Measurements from ENCODE around the gene PRDM13. TPM values are rescaled to one million over a fixed set of nuclear protein-coding genes. Genes with fewer than 3 reads are reported as not detected.
A peak's percentile ranks its signal among the peaks of the same experiment; 100 is the strongest.

Gene PRDM13
- total and polyA plus RNA-seq, 2 of the 8 experiments (the other 6 are each of a cell fraction or from before 2014, with no cell fraction given): 0.05 to 0.09 TPM

DNA sequence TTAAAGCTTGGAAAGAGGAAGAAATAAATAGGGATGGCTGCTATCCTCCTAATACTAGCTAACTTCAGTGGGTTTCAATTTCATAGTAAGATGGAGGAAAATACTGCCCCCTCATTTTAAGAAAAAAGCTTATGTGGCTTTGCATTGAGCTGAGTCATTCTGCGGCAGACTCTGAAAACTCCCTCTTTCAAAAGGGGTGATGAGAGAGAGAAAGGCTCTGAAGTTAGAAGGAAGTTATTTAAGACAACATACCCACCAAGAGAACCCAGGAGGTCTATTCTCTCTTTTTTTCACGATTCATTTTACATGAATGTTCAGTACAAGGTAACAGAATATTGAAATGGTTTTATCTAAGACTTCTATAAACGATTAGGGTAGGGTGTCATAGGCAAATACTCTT is 4.5 kb downstream of the PRDM13 start:
- Histone ChIP-seq H2AFZ (ENCODE audit: low read length) (no peak overlapping the region), H3K27me3 (replicated peaks in 1 of 4; ENCODE audit: control insufficient read depth in 3 of 4, extremely low read depth in 1 of 4, insufficient read depth in 3 of 4, low read length in 3 of 4) (peaks cover 77 to 100% (median 92%) of the 10 kb centered on the region in 4 experiments), H4K5ac (ENCODE audit: insufficient read length, low read depth, low read length) (no peak overlapping the region), H2AK5ac (ENCODE audit: low read depth, low read length) (no peak overlapping the region), H3K36me3 (ENCODE audit: control insufficient read depth in 2 of 4, insufficient read depth in 4 of 4, low read length in 3 of 4) (no peaks in the 10 kb centered on the region; a peak in 1 of 8 replicates), H3K18ac (ENCODE audit: extremely low read depth, low read length) (no peak overlapping the region), H3K4me3 (ENCODE audit: extremely low read depth in 1 of 4, insufficient read depth in 2 of 4, low read depth in 3 of 4, low read length in 4 of 4) (no peak overlapping the region), H2BK15ac (ENCODE audit: low read length) (no peak overlapping the region), H3K23ac (ENCODE audit: insufficient read length) (no peak overlapping the region), H3K14ac (ENCODE audit: insufficient read length) (no peak overlapping the region), H3K9ac (replicated peaks in 1 of 4; ENCODE audit: extremely low read depth in 1 of 4, low read depth in 3 of 4, low read length in 3 of 4) (no peak overlapping the region), H3K56ac (replicated peaks; ENCODE audit: insufficient read length, low read depth, low read length) (no peak overlapping the region), H4K91ac (replicated peaks; ENCODE audit: insufficient read length, low read length) (no peak overlapping the region), H2BK120ac (replicated peaks; ENCODE audit: low read depth, low read length) (no peak overlapping the region), H3K79me1 (ENCODE audit: low read depth, low read length) (no peaks in the 10 kb centered on the region), H3K23me2 (ENCODE audit: low read depth, low read length) (peaks cover 14% of the 10 kb centered on the region; the same call in 1 of the 2 replicates), H3K9me3 (ENCODE audit: insufficient read depth in 2 of 2, low read depth in 1 of 2, low read length in 1 of 2) (no peaks in the 10 kb centered on the region), H3K4ac (replicated peaks; ENCODE audit: insufficient read length, low read depth, low read length) (no peak overlapping the region), H4K8ac (ENCODE audit: extremely low read depth, insufficient read depth, low read length) (no peak overlapping the region), H2BK20ac (ENCODE audit: low read length) (no peak overlapping the region), H3K27ac (ENCODE audit: low read depth, low read length) (no peak overlapping the region), H3K79me2 (ENCODE audit: control insufficient read depth in 1 of 2, insufficient read depth in 2 of 2, low read length in 2 of 2) (no peaks in the 10 kb centered on the region), H3K4me2 (ENCODE audit: insufficient read depth in 1 of 2, low read depth in 2 of 2, low read length in 2 of 2) (no peak overlapping the region), H2BK5ac (ENCODE audit: low read depth, low read length) (no peak overlapping the region), H3K4me1 (replicated peaks in 1 of 4; ENCODE audit: control insufficient read depth in 3 of 4, insufficient read depth in 4 of 4, low read length in 3 of 4) (peaks cover 0 to 41% (median 21%) of the 10 kb centered on the region in 4 experiments; a peak in 5 of 7 replicates), H4K20me1 (replicated peaks in 1 of 2; ENCODE audit: control insufficient read depth in 1 of 2, insufficient read depth in 2 of 2, low read length in 2 of 2) (peaks cover 13 to 20% of the 10 kb centered on the region in 2 experiments), H2BK12ac (ENCODE audit: low read depth, low read length) (no peak overlapping the region)
- 4% methylated on average over 3 of the region's 3 CpGs; no CpG with 5 or more reads in 1 of the 2 experiments for WGBS, 2 experiments (ENCODE audit: extremely low coverage in 1 of 2, insufficient coverage in 1 of 2, insufficient read length in 1 of 2, insufficient replicate concordance in 2 of 2, low coverage in 1 of 2, low lambda C conversion rate in 2 of 2, missing lambda C conversion rate in 1 of 2)
- ChIA-PET POLR2A (ENCODE audit: partially characterized antibody) (interaction anchor here (0.7 to 2.5 kb wide), 4 partner anchors 9 to 769 kb away, joined by 3 to 8 read pairs (median 3); no protein-coding TSS in a partner anchor), CTCF (ENCODE audit: partially characterized antibody) (interaction anchor here (0.8 to 6.6 kb wide), 7 partner anchors 8 to 211 kb away, joined by 3 to 49 read pairs (median 5); no protein-coding TSS in a partner anchor)
- DNase-seq (ENCODE audit: low read depth in 1 of 2, low spot score in 2 of 2) (no peak), FAIRE-seq (no peak)
- peak; percentile 76; the same call in 1 of the 2 replicates for TF ChIP-seq BACH1 (IDR thresholded peaks at IDR 0.05; ENCODE audit: low read length)
- TF ChIP-seq SP4 (IDR thresholded peaks at IDR 0.05; ENCODE audit: low read length): no peak
- TF ChIP-seq RAD21 (IDR thresholded peaks at IDR 0.05 in 1 of 2, conservative IDR thresholded peaks at IDR 0.05 in 1 of 2; ENCODE audit: low read depth in 2 of 2, low read length in 2 of 2): no peak
- TF ChIP-seq, protein P1, sequence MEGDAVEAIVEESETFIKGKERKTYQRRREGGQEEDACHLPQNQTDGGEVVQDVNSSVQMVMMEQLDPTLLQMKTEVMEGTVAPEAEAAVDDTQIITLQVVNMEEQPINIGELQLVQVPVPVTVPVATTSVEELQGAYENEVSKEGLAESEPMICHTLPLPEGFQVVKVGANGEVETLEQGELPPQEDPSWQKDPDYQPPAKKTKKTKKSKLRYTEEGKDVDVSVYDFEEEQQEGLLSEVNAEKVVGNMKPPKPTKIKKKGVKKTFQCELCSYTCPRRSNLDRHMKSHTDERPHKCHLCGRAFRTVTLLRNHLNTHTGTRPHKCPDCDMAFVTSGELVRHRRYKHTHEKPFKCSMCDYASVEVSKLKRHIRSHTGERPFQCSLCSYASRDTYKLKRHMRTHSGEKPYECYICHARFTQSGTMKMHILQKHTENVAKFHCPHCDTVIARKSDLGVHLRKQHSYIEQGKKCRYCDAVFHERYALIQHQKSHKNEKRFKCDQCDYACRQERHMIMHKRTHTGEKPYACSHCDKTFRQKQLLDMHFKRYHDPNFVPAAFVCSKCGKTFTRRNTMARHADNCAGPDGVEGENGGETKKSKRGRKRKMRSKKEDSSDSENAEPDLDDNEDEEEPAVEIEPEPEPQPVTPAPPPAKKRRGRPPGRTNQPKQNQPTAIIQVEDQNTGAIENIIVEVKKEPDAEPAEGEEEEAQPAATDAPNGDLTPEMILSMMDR (IDR thresholded peaks at IDR 0.05; ENCODE audit: control extremely low read depth in 1 of 3, insufficient read depth in 1 of 3, low read depth in 1 of 3, low read length in 3 of 3): no peak
- TF ChIP-seq, protein P2, sequence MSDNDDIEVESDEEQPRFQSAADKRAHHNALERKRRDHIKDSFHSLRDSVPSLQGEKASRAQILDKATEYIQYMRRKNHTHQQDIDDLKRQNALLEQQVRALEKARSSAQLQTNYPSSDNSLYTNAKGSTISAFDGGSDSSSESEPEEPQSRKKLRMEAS (IDR thresholded peaks at IDR 0.05): no peak
- TF ChIP-seq, protein P3, sequence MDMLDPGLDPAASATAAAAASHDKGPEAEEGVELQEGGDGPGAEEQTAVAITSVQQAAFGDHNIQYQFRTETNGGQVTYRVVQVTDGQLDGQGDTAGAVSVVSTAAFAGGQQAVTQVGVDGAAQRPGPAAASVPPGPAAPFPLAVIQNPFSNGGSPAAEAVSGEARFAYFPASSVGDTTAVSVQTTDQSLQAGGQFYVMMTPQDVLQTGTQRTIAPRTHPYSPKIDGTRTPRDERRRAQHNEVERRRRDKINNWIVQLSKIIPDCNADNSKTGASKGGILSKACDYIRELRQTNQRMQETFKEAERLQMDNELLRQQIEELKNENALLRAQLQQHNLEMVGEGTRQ (IDR thresholded peaks at IDR 0.05; ENCODE audit: low read length): no peak
- TF ChIP-seq RFX5 (IDR thresholded peaks at IDR 0.05; ENCODE audit: borderline replicate concordance, low read depth, low read length): no peak
- peak; percentile 60 for TF ChIP-seq MAFK (IDR thresholded peaks at IDR 0.05; ENCODE audit: low read depth, low read length)
- TF ChIP-seq HDAC6 (IDR thresholded peaks at IDR 0.05; ENCODE audit: low read depth, low read length): no peak
- no peak for TF ChIP-seq JUND (IDR thresholded peaks at IDR 0.05; ENCODE audit: low read length)
